ENCODE results near the gene PALLD.
"Not testable (repeated sequence)": the region's sequence is repeated elsewhere in the genome, so short reads cannot be mapped to it uniquely, and the experiment has no call there.

PALLD gene

GRCh38 chr4:168701061-168701460 lies 204.2 kb downstream of the PALLD start:
- DNase-seq (ENCODE audit: low read depth in 4 of 4, low spot score in 1 of 4): no peak

GRCh38 chr4:168702581-168703087 lies 205.8 kb downstream of the PALLD start:
- not testable (repeated sequence) for DNase-seq (ENCODE audit: low read depth in 4 of 4, low spot score in 1 of 4)

GRCh38 chr4:168705121-168705520 lies 208.3 kb downstream of the PALLD start:
- DNase-seq (ENCODE audit: low read depth in 4 of 4, low spot score in 1 of 4): no peak

- no peak for DNase-seq (ENCODE audit: low read depth in 4 of 4, low spot score in 1 of 4)
Observed at GRCh38 chr4:168707205-168707604, 210.4 kb downstream of the PALLD start.

GRCh38 chr4:168708108-168708507 lies 211.3 kb downstream of the PALLD start:
- DNase-seq (ENCODE audit: low read depth in 4 of 4, low spot score in 1 of 4): no peak

- no peak for DNase-seq (ENCODE audit: low read depth in 4 of 4, low spot score in 1 of 4)
Observed at GRCh38 chr4:168710353-168710946, 213.6 kb downstream of the PALLD start.

GRCh38 chr4:168711197-168712140 lies 214.6 kb downstream of the PALLD start:
- DNase-seq (ENCODE audit: low read depth in 4 of 4, low spot score in 1 of 4): no peak

- DNase-seq (ENCODE audit: low read depth in 4 of 4, low spot score in 1 of 4): no peak
Observed at GRCh38 chr4:168712316-168712890, 215.6 kb downstream of the PALLD start.

GRCh38 chr4:168713253-168713652 lies 216.4 kb downstream of the PALLD start:
- no peak for DNase-seq (ENCODE audit: low read depth in 4 of 4, low spot score in 1 of 4)

- DNase-seq (ENCODE audit: low read depth in 4 of 4, low spot score in 1 of 4): no peak
Observed at GRCh38 chr4:168715896-168716295, 219.0 kb downstream of the PALLD start.

- DNase-seq (ENCODE audit: low read depth in 4 of 4, low spot score in 1 of 4): no peak
Observed at GRCh38 chr4:168716406-168717129, 219.7 kb downstream of the PALLD start.

- no peak for DNase-seq (ENCODE audit: low read depth in 4 of 4, low spot score in 1 of 4)
Observed at GRCh38 chr4:168717847-168718246, 221.0 kb downstream of the PALLD start.

- DNase-seq (ENCODE audit: low read depth in 4 of 4, low spot score in 1 of 4): no peak
Observed at GRCh38 chr4:168719725-168720124, 222.9 kb downstream of the PALLD start.

- no peak for DNase-seq (ENCODE audit: low read depth in 4 of 4, low spot score in 1 of 4)
Observed at GRCh38 chr4:168720396-168720900, 223.6 kb downstream of the PALLD start.

GRCh38 chr4:168722391-168722790 lies 225.5 kb downstream of the PALLD start:
- no peak for DNase-seq (ENCODE audit: low read depth in 4 of 4, low spot score in 1 of 4)

- no peak for DNase-seq (ENCODE audit: low read depth in 4 of 4, low spot score in 1 of 4)
Observed at GRCh38 chr4:168723020-168723419, 226.2 kb downstream of the PALLD start.

GRCh38 chr4:168723569-168723968 lies 226.7 kb downstream of the PALLD start:
- no peak for DNase-seq (ENCODE audit: low read depth in 4 of 4, low spot score in 1 of 4)

GRCh38 chr4:168724243-168724642 lies 227.4 kb downstream of the PALLD start:
- no peak for DNase-seq (ENCODE audit: low read depth in 4 of 4, low spot score in 1 of 4)

GRCh38 chr4:168724686-168725411 lies 228.0 kb downstream of the PALLD start:
- no peak for DNase-seq (ENCODE audit: low read depth in 4 of 4, low spot score in 1 of 4)

GRCh38 chr4:168725930-168726329 lies 229.1 kb downstream of the PALLD start:
- DNase-seq (ENCODE audit: low read depth in 4 of 4, low spot score in 1 of 4): no peak
